IPS-18a (cell line): Measurements from ENCODE around the gene PAPOLA.

Source experiments
- H3K27ac ChIP-seq: one replicate; pipeline ENCODE4 v1.5.1; 2013; ENCODE audit warnings: low read length
- H3K27me3 ChIP-seq: one replicate; pipeline ENCODE4 v1.6.1; 2013; ENCODE audit warnings: mild to moderate bottlenecking, low read length; ENCODE audit not compliant: control insufficient read depth, insufficient read depth
- H3K36me3 ChIP-seq: one replicate; pipeline ENCODE4 v1.6.1; 2013; ENCODE audit warnings: low read depth, low read length; ENCODE audit not compliant: control insufficient read depth
- H3K4me1 ChIP-seq: one replicate; pipeline ENCODE4 v1.6.1; 2013; ENCODE audit warnings: low read depth, low read length; ENCODE audit not compliant: control insufficient read depth
- H3K4me3 ChIP-seq: one replicate; pipeline ENCODE4 v1.5.1; 2013; ENCODE audit warnings: low read length
- H3K9ac ChIP-seq: one replicate; pipeline ENCODE4 v1.6.1; 2013; ENCODE audit warnings: mild to moderate bottlenecking, low read length, moderate library complexity
- H3K9me3 ChIP-seq: one replicate; pipeline ENCODE4 v1.6.1; 2013; ENCODE audit warnings: low read depth, low read length; ENCODE audit not compliant: control insufficient read depth

Gene PAPOLA

DNA sequence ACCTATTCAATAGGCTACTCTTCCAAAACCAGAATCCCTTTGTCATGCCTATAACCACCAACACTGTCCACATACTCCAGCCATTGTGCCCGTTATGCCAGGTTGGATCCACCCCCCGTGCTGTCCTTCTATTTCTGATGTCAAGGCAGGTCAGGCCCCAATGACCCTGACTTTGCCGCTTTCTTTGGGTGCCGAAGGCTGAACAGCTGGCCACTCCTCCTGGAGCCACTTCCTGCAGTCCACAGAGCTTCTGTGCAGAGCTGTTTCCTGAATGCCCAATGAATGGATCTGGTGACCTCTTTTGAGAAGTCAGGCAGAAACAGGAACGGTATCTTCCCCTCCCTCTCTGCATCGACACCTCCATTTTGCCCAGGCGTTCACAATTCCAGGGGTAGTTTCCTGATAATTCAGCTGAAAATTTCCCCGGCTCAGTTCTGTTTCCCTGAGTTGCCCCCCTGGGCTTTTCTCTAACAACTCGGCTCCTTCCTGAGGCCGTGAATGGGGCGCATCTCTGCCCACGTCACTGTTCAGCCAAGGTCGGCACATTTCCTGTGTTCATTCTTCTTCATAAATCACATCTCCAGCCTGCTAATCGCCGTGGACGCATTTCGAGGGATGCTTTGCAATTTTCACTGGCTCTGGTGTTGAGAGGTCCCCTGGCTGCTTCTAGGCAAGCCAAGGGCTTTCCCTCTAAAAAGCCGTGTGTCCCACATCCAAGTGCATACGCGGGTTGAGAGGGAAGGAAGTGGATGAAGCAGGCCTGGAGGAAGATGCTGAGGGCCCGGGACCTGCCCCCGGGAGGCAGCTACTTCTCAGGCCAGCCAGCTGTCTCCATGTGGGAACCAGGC is 86.5 kb downstream of the PAPOLA start:
- Histone ChIP-seq H3K27ac (no peak overlapping the region), H3K9me3 (no peaks in the 10 kb centered on the region), H3K4me3 (no peak overlapping the region), H3K4me1 (no peaks in the 10 kb centered on the region), H3K27me3 (peaks cover 28% of the 10 kb centered on the region), H3K9ac (no peak overlapping the region), H3K36me3 (no peaks in the 10 kb centered on the region)

DNA sequence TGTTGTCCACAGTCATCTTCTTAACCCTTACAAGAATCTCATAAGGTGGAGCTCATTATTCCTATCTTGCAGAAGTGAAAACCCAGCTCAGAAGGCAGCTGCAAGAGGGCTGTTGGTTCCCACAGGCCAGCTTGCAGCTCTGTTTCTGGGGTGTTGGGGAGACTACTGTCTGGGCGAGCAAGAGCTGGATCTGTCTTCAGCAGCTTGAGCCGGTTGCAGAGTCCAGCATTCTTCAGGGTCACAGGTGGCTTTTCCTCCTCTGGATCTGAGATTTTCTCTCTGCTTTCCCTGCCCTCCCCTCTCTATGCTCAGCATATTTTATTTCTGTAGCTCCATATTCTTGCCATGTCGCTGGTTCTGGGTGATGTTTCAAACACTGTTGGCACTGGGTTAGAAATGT is 87.4 kb downstream of the PAPOLA start:
- no peak overlapping the region for H3K4me3 ChIP-seq
- H3K9ac ChIP-seq: no peak overlapping the region
- no peak overlapping the region for H3K27ac ChIP-seq
- peaks cover 31% of the 10 kb centered on the region for H3K27me3 ChIP-seq
- H3K4me1 ChIP-seq: no peaks in the 10 kb centered on the region
- H3K9me3 ChIP-seq: no peaks in the 10 kb centered on the region
- no peaks in the 10 kb centered on the region for H3K36me3 ChIP-seq

DNA sequence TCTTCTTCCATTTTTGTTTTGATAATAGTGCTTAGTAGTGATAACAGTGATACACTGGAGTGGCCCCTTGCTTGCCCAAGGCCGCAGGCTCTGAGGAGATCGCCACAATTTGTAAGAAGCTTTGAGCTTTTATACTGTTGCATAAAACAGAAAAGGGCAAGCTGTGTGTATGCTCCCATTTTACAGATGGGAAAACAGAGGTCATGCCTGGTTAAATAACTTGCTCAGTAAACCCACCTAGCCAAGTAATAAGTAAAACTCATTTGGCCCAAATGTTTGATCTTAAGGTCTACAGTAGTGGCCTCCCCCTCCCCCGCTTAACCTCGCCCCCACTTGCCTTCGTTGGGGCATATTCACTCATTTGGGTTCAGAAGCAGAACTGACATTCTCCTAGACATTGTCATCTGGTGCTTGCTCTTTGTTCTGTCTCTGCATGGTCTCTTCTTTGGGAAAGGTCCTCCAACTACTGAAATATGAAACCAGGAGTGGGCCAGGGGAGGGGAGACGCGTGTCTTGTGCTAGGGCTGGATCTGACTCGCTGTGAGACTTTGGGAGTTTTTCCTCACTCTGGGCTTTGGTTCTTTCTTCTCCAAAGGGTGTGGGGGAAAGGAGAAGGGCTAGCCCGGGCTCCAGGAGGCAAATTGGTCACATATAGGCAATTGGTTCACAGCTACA is 88.1 kb downstream of the PAPOLA start:
- H3K4me3 ChIP-seq: no peak overlapping the region
- no peak overlapping the region for H3K9ac ChIP-seq
- H3K4me1 ChIP-seq: no peaks in the 10 kb centered on the region
- H3K36me3 ChIP-seq: no peaks in the 10 kb centered on the region
- no peaks in the 10 kb centered on the region for H3K9me3 ChIP-seq
- no peak overlapping the region for H3K27ac ChIP-seq
- peaks cover 31% of the 10 kb centered on the region for H3K27me3 ChIP-seq

DNA sequence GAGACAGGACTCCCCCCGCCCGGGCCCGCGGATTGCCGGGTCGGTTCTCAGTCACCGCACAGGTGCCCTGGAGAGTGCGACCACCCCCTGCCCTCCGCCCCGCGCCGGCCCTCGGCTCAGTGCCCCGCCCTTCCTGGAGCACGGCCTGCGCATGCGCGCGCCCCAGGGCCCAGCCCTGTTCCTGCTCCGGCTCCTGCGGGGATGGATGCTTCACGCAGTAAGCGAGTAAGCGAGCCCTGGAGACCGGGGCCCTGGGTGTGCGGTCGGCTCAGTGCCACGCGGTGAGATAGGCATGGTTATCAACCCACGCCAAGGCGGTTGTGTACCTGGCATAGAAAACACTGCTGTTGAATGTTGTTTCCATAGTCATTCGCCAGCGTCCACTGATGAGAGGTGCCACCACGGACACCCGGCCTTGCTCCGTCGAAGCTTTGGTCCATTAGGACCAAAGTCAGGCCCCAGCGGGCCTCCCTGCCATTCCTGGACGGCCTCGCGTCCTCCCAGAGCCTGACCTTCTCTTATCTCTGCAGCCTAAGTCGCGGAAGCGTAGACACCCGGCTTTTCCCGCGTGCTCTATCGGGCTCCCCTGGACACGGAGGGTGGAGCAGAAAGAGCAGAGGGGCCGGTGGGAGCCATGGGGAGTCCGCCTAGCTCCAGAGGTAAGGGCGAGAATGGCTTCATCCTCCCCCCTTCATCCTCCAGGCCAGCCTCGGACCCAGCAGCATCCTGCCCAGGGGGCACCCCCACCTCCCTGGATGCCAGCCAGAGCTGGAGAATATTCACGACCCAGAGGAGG is 90.6 kb downstream of the PAPOLA start:
- no peaks in the 10 kb centered on the region for H3K9me3 ChIP-seq
- no peaks in the 10 kb centered on the region for H3K36me3 ChIP-seq
- no peak overlapping the region for H3K27ac ChIP-seq
- H3K4me3 ChIP-seq: peak overlapping the region; percentile 62
- peaks cover 31% of the 10 kb centered on the region for H3K27me3 ChIP-seq
- H3K4me1 ChIP-seq: no peaks in the 10 kb centered on the region
- H3K9ac ChIP-seq: no peak overlapping the region

DNA sequence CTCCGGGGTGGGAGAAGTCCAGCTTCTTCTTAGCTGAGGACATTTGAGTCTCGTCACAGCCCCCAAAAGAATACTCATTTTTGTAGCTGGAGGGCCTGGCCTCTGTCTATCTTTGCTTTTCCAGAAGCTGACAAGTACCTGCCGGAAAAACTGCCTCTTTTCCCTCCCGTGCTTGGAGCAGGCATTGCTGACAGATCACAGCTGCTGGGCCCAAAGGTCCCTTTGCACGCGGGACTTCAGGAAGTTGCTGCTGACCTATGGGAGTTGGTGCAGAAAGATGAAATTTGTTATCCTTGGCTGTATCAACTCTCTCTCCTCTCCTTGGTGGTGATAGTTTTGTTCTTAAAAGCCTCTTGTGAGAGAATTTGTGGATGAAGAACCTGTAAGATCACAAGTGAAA is 92.8 kb downstream of the PAPOLA start:
- H3K9ac ChIP-seq: no peak overlapping the region
- H3K36me3 ChIP-seq: no peaks in the 10 kb centered on the region
- no peak overlapping the region for H3K27ac ChIP-seq
- H3K9me3 ChIP-seq: no peaks in the 10 kb centered on the region
- H3K27me3 ChIP-seq: peaks cover 31% of the 10 kb centered on the region
- H3K4me1 ChIP-seq: no peaks in the 10 kb centered on the region
- no peak overlapping the region for H3K4me3 ChIP-seq

DNA sequence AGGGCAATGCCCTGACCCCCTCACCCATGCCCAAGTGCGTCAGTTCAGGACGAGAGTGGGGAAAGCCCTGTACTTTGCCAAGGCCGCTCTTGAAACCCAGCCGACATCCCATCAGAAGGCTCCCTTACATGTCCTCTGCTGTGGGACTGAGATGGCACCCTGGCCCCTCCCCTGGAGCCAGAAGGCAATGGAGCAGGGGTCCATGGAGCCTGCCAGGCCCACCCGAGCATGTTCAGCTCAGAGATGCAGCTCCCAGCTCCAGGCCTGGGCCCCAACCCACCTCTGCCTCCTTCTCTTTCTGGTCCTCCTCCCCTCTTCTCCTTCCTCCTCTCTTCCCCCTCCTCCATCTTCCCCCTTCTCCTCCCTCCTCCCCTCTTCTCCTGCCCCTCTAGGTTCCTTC is 95.5 kb downstream of the PAPOLA start:
- H3K27ac ChIP-seq: no peak overlapping the region
- no peak overlapping the region for H3K9ac ChIP-seq
- no peak overlapping the region for H3K4me3 ChIP-seq
- peaks cover 12% of the 10 kb centered on the region for H3K27me3 ChIP-seq
- H3K9me3 ChIP-seq: no peaks in the 10 kb centered on the region
- no peaks in the 10 kb centered on the region for H3K36me3 ChIP-seq
- no peaks in the 10 kb centered on the region for H3K4me1 ChIP-seq

DNA sequence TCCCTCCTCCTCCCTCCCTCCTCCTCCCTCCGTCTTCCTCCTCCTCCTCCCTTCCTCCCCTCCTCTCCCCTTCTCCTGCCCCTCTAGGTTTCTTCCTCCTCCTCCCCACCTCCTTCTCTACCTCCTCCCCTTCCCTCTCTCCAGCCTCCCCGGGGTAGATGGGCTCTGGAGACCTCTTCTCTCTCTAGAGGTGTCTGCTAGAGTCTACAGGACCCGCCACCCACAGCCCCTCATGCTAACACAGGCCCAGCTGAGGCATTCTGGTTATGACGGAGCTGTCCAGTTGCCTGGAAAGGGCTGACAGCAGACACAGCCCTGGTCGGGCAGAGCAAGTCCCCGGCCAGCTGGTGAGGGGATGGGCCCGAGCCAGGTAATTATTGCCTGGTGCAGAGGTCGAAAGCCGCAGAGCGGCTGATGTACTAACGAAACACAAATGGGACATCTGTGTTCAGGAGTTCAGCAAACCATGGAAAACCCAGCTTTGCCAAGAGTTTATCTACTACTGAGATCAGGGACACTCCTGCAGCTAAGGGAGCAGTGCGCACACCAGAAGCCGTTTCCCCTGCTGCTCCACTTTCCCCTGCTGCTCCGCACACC is 96.2 kb downstream of the PAPOLA start:
- H3K4me1 ChIP-seq: no peaks in the 10 kb centered on the region
- H3K4me3 ChIP-seq: no peak overlapping the region
- peaks cover 5% of the 10 kb centered on the region for H3K27me3 ChIP-seq
- no peak overlapping the region for H3K9ac ChIP-seq
- no peak overlapping the region for H3K27ac ChIP-seq
- no peaks in the 10 kb centered on the region for H3K9me3 ChIP-seq
- H3K36me3 ChIP-seq: no peaks in the 10 kb centered on the region

DNA sequence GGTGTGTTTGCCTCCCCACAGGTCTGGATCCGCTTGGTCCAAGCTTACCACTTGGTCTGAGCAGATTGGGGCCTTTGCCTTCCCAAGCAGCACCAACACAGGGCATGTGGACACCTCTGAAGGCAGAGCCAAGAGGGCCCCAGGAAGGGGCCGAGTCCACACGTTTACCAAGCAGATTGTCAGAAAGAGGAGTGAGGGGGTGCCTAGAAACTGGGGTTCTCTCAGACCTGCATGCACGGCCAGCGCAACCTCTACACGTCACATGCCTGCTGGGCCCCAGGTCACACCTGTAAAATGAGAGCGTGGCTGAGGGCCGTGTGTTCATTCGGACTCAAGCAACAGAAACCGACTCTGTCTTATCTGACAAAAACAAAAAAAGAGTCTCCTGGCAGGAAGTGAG is 96.9 kb downstream of the PAPOLA start:
- H3K4me3 ChIP-seq: no peak overlapping the region
- no peaks in the 10 kb centered on the region for H3K9me3 ChIP-seq
- no peaks in the 10 kb centered on the region for H3K27me3 ChIP-seq
- H3K36me3 ChIP-seq: no peaks in the 10 kb centered on the region
- no peak overlapping the region for H3K27ac ChIP-seq
- H3K9ac ChIP-seq: no peak overlapping the region
- H3K4me1 ChIP-seq: no peaks in the 10 kb centered on the region

DNA sequence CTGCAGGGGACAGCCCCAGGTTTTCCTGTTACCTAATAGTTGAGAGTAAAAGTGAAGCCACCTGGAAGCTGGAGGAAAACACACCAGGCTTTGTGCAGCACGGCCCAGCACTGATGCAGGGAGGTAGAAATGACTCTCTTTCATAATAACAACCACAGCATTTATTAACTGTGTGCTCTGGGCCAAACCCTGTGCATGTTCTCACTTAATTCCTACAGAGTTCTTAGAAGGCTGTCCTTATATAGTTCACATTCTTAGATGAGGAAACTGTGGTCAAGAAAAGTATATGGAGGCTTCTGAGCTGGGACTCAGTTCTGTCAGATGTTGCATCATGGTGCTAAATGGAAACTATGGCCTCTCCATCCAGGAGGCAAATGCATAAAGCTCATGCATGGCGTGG is 100.0 kb downstream of the PAPOLA start:
- Histone ChIP-seq H3K4me1 (no peaks in the 10 kb centered on the region), H3K4me3 (no peak overlapping the region), H3K9ac (no peak overlapping the region), H3K27me3 (no peaks in the 10 kb centered on the region), H3K27ac (no peak overlapping the region), H3K36me3 (no peaks in the 10 kb centered on the region), H3K9me3 (no peaks in the 10 kb centered on the region)

DNA sequence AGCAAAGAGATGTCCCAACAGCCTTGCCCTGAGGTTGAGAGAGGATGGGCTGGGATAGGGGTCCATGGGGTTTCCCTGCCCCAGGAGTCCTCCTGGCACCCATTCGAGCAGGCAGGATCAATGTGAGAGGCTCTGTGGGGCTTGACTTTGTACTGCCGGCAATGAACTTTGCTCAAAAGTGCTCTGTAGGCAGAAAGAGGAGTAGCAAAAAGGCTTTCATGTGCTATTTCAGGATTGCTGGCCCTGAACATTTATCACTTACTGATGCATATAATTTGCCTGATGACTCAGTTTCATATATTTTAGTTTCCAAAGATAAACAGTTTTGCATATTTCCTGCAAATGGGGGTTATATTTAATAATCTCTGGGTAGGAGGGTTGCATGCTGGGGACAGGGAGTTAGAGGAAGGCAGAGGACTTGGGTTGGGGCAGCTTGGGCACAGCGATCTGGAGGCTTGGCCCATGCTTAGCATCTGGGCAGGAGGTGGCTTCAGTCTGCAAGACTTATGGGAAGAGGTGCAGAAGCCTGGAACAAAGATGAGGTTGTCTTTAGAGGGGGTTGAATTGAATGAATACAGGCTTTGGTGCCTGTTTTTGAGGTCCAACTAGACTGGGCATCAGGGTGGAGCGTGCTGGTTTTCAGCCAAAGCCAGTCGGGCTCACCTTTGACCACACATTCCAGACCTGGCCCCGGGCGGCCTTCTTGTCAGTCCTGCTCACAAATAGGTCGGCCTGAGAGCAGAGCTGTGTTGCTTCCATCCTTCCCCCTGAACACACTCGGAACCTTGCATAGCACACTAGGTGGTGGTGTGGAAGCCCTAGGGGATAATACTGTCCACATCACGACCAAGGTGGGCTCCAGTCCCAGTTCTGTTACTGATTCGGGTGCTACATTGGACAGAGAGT is 101.4 kb downstream of the PAPOLA start:
- no peaks in the 10 kb centered on the region for H3K27me3 ChIP-seq
- no peaks in the 10 kb centered on the region for H3K9me3 ChIP-seq
- no peak overlapping the region for H3K4me3 ChIP-seq
- H3K4me1 ChIP-seq: no peaks in the 10 kb centered on the region
- H3K9ac ChIP-seq: no peak overlapping the region
- H3K36me3 ChIP-seq: no peaks in the 10 kb centered on the region
- no peak overlapping the region for H3K27ac ChIP-seq
